BLaER1 treated with 17β-estradiol and CSF1 and Interleukin-3, amounts not matched to agents 10 nM and 100 nM (cell line): ENCODE measurements around the gene OPCML.

Source experiments
- H3K27ac ChIP-seq, 11 experiments: shearing (Covaris generic); formaldehyde crosslinking; 2 replicates each; pipeline ENCODE4 v1.8.1; 2022
- H3K27me3 ChIP-seq, 11 experiments: shearing (Covaris generic); formaldehyde crosslinking; 2 replicates each; pipeline ENCODE4 v1.8.1; 2022
- H3K36me3 ChIP-seq, 11 experiments: shearing (Covaris generic); formaldehyde crosslinking; 2 replicates each; pipeline ENCODE4 v1.8.1; 2022
- H3K4me1 ChIP-seq, 10 experiments: shearing (Covaris generic); formaldehyde crosslinking; 2 replicates each; pipeline ENCODE4 v1.8.1; 2022
- H3K4me2 ChIP-seq, 11 experiments: shearing (Covaris generic); formaldehyde crosslinking; 2 replicates each; pipeline ENCODE4 v1.8.1; 2022
- H3K4me3 ChIP-seq, 10 experiments: shearing (Covaris generic); formaldehyde crosslinking; 2 replicates each; pipeline ENCODE4 v1.8.1; 2022
- H3K9ac ChIP-seq, 11 experiments: shearing (Covaris generic); formaldehyde crosslinking; 2 replicates each; pipeline ENCODE4 v1.8.1; 2022
- H3K9me3 ChIP-seq, 11 experiments: shearing (Covaris generic); formaldehyde crosslinking; replicated peaks in 1 of 11; 2 replicates each; pipeline ENCODE4 v1.8.1; 2022
- H4K20me1 ChIP-seq, 11 experiments: shearing (Covaris generic); formaldehyde crosslinking; 2 replicates each; pipeline ENCODE4 v1.8.1; 2022
- Cebpa-rat ChIP-seq, 11 experiments: shearing (Covaris generic); IDR thresholded peaks; 2 replicates each; pipeline ENCODE4 v1.8.1; 2022

OPCML gene

DNA sequence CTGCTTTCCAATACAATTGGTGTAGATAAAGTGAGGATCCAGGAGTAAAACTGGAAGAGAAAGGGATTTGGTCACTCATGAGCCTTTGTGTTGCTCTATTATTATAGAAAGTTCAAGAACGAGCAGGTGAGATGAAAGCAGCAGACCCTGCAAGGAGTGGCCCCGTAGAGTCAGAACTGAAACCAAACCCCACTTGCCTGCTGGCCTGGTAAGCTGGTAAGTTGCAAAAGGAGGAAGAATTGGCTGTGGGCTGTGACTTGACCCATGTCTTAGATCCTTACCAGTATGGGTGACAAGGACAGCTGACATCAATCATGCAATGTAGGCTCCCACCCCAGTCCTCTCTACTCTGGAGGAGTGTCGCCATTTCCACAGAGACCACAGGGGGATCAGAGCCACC is 201.3 kb downstream of the OPCML start:
- Histone ChIP-seq H3K9me3 (0 out of 22 replicates have a peak, but pooled peaks cover 0 to under 1% (median 0%) of the 10 kb centered on the region in 11 experiments), H3K4me2 (no peak overlapping the region), H3K27me3 (no peaks in the 10 kb centered on the region), H3K36me3 (no peaks in the 10 kb centered on the region), H3K4me3 (no peak overlapping the region), H3K4me1 (no peaks in the 10 kb centered on the region), H3K27ac (no peak overlapping the region), H4K20me1 (no peaks in the 10 kb centered on the region), H3K9ac (no peak overlapping the region)
- TF ChIP-seq Cebpa-rat (IDR thresholded peaks at IDR 0.05) = no peak

DNA sequence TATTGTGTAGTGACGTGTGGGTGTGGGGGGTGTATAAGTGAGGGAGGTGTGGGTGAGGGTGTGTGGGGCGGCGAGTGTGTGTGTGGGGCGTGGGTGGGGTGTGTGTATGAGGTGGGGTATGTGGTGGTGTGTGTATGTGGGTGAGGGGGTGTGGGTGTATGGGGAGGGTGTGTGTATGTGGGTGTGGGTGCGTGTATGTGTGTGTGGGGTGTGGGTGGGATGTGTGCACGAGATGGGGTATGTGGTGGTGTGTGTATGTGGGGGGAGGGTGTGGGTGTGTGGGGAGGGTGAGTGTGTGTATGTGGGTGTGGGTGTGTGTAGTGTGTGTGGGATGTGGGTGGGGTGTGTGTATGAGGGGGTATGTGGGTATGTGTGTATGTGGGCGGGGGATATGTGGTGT is 205.5 kb downstream of the OPCML start:
- Histone ChIP-seq H3K9me3 (no peaks in the 10 kb centered on the region), H3K4me2 (no peak overlapping the region)
- no peak for TF ChIP-seq Cebpa-rat (IDR thresholded peaks at IDR 0.05)

DNA sequence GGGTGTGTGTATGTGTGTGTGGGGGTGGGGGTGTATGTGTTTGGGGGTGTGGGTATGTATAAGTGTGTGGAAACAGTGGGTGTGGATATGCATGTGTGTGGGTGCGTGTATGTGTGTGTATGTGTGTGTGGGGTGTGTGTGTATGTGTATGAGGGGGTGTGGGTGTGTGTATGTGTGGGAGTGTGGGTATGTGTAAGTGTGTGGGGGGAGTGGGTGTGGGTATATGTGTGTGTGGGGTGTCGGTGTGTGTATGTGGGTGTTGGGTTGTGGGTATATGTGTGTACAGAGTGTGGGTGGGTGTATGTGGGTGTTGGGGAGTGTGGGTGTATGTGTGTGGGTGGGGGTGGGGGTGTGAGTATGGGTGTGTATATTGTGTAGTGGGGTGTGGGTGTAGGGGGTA is 206.0 kb downstream of the OPCML start:
- H3K27ac ChIP-seq = no peak overlapping the region
- H3K9me3 ChIP-seq = no peaks in the 10 kb centered on the region
- H4K20me1 ChIP-seq = no peaks in the 10 kb centered on the region
- no peak overlapping the region for H3K4me3 ChIP-seq
- H3K4me2 ChIP-seq = no peak overlapping the region
- no peaks in the 10 kb centered on the region for H3K4me1 ChIP-seq
- H3K27me3 ChIP-seq = no peaks in the 10 kb centered on the region
- H3K36me3 ChIP-seq = no peaks in the 10 kb centered on the region
- no peak for TF ChIP-seq Cebpa-rat (IDR thresholded peaks at IDR 0.05)
- H3K9ac ChIP-seq = no peak overlapping the region

More for the DNA sequence above, 205.5 kb downstream of the OPCML start:
- Histone ChIP-seq H4K20me1 (no peaks in the 10 kb centered on the region), H3K27ac (no peak overlapping the region), H3K27me3 (no peaks in the 10 kb centered on the region), H3K9ac (no peak overlapping the region), H3K4me1 (no peaks in the 10 kb centered on the region), H3K4me3 (no peak overlapping the region), H3K36me3 (no peaks in the 10 kb centered on the region)

DNA sequence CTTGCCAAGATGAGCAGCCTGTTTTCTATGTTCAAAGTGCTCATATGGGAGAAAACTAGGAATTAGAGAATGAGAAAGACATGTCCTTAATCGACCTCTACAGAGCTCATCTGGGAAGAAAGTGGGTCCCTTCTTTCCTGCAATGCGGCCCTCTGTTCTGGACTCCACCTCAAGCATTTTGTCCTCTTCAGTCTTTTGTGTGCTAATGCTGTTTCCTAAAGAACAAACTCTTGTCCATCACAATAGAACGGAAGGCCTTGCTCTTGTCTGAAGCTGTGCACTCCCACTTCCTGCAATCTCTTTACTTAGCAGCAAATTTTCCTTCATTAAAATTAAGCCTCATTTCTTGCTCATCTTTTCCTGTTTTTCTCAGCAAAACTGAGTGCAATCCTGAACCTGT is 206.6 kb downstream of the OPCML start:
- H3K27me3 ChIP-seq = no peaks in the 10 kb centered on the region
- no peak overlapping the region for H3K4me2 ChIP-seq
- no peaks in the 10 kb centered on the region for H4K20me1 ChIP-seq
- no peaks in the 10 kb centered on the region for H3K4me1 ChIP-seq
- no peak overlapping the region for H3K4me3 ChIP-seq
- H3K36me3 ChIP-seq = no peaks in the 10 kb centered on the region
- TF ChIP-seq Cebpa-rat (IDR thresholded peaks at IDR 0.05) = no peak
- no peaks in the 10 kb centered on the region for H3K9me3 ChIP-seq
- no peak overlapping the region for H3K27ac ChIP-seq
- no peak overlapping the region for H3K9ac ChIP-seq

DNA sequence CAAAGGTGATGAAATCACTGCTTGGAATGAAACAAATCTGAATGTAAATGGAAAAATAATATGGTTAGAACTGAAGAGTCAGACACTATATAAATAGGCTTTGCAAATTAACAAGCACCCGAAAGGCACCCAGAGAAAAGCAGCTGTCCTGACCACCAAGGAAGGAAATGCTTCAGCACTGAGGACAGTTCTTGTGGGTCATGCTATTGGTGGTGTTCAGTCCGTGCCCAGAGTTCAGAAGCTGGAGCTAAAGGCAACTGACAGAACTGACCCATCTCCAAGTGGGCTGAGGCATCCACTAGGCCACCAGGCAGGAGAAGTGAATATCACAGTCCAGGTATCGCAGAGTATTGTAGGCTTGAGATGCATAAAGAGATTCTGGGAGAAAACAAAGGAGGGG is 208.9 kb downstream of the OPCML start:
- no peak overlapping the region for H3K9ac ChIP-seq
- no peak overlapping the region for H3K4me3 ChIP-seq
- no peak overlapping the region for H3K4me2 ChIP-seq
- H3K9me3 ChIP-seq = no peaks in the 10 kb centered on the region
- no peak for TF ChIP-seq Cebpa-rat (IDR thresholded peaks at IDR 0.05)
- H4K20me1 ChIP-seq = no peaks in the 10 kb centered on the region
- H3K27ac ChIP-seq = no peak overlapping the region
- no peaks in the 10 kb centered on the region for H3K27me3 ChIP-seq
- H3K36me3 ChIP-seq = no peaks in the 10 kb centered on the region
- no peaks in the 10 kb centered on the region for H3K4me1 ChIP-seq

DNA sequence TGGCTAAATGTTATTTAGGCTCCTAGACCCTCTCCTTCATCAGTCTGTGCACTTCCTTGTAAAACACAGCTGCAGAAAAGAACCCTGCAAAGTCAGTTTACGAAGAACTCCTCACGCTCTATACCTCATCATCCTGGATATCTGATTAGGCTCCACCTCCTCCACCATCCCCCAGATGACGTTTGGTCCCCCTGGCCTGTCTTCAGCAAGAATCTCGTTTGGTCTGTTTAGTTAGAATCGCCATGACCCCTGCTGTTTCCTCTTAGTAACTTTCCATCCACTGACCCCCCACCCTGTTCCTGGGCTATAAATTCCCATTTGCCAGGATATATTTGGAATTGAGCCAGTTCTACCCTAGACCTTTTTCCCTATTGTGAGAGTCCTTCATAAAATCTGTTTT is 214.1 kb downstream of the OPCML start:
- Histone ChIP-seq H3K36me3 (no peaks in the 10 kb centered on the region), H4K20me1 (no peaks in the 10 kb centered on the region), H3K27ac (no peak overlapping the region), H3K9ac (no peak overlapping the region), H3K4me1 (no peaks in the 10 kb centered on the region), H3K9me3 (no peaks in the 10 kb centered on the region), H3K27me3 (no peaks in the 10 kb centered on the region), H3K4me3 (no peak overlapping the region), H3K4me2 (no peak overlapping the region)
- no peak for TF ChIP-seq Cebpa-rat (IDR thresholded peaks at IDR 0.05)

DNA sequence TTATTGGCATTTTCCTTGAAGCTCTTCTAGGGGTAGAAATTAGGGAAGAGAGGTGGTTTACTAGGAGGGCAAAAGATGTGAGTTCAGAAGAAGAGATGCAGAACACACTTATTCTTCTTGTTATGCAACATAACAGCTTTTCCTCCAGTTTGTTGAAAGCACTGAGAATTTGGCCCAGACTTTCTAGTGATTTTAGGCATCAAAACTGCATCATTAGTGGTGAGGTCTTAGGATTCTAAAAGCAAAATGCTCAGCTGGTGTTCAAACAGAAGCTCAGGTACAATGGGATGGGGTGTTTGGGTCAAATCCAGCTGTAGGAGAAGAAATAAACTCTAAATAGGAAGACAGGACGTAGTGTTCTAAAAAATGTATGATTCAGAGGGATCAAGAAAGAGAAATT is 221.1 kb downstream of the OPCML start:
- H3K27me3 ChIP-seq = no peaks in the 10 kb centered on the region
- peaks cover 0 to 3% (median 0%) of the 10 kb centered on the region in 11 experiments; a peak in 1 of 22 replicates for H3K9me3 ChIP-seq
- H3K4me1 ChIP-seq = no peaks in the 10 kb centered on the region
- TF ChIP-seq Cebpa-rat (IDR thresholded peaks at IDR 0.05) = no peak
- H4K20me1 ChIP-seq = no peaks in the 10 kb centered on the region
- no peak overlapping the region for H3K4me3 ChIP-seq
- no peak overlapping the region for H3K27ac ChIP-seq
- H3K36me3 ChIP-seq = no peaks in the 10 kb centered on the region
- H3K4me2 ChIP-seq = no peak overlapping the region
- no peak overlapping the region for H3K9ac ChIP-seq

DNA sequence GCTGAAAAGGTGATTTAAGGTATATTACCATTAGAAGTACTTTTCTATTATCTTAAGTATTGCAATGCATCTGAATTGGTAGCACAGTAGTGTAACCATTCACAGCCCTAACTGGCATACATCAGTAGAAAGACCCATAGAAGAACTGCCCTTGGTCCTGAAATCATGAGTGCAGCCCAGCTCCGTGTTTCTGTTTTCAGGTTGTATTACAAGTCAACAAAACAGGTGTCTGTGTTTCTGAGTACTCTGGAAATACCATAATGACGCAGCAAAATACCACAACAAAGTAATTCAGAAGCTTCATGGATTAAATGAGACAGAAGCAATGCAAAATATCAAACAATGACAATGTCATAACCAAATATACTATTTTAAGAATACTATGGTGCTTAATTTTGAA is 226.3 kb downstream of the OPCML start:
- H3K27me3 ChIP-seq = no peaks in the 10 kb centered on the region

DNA sequence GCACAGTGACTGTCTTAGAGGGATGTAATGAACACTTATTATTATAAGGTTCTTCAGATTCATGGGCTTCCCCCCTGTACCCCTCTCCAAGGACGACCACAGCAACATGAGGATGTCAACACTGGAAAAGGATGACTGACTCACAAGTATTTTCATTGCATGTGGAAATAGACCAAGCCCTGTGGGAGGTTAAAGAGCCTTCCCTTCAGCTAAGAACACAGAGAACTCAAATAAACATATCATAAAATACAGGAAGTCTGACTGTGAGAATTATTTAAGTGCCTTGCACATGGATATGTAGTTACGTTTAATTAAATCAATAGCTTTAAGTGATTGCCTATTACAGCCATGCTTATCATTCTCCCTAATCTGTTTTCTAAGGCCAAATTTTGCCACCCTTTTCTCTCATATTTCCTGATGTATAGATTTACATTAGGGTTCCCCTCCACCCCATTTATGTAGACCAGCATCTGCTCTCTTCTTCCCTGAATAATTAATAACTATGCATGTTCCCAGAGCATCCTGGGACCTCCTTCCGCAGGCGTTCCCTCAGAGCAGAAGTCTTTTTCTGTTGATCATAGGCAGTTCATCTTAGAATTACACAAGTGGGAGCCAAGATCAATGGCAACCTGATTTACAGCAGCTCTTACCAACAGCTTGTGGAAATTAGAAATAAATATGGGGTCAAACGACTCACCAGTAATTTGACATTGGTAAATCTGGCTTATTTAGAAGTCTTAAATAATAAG is 226.9 kb downstream of the OPCML start:
- H3K4me1 ChIP-seq = no peaks in the 10 kb centered on the region
- H3K4me2 ChIP-seq = no peak overlapping the region
- H3K9me3 ChIP-seq = peaks cover 0 to 3% (median 0%) of the 10 kb centered on the region in 11 experiments; a peak in 1 of 22 replicates
- no peaks in the 10 kb centered on the region for H3K27me3 ChIP-seq
- H3K36me3 ChIP-seq = no peaks in the 10 kb centered on the region
- H3K9ac ChIP-seq = no peak overlapping the region
- H3K4me3 ChIP-seq = no peak overlapping the region
- H3K27ac ChIP-seq = no peak overlapping the region
- H4K20me1 ChIP-seq = no peaks in the 10 kb centered on the region
- no peak for TF ChIP-seq Cebpa-rat (IDR thresholded peaks at IDR 0.05)

More for the DNA sequence above, 226.3 kb downstream of the OPCML start:
- no peak overlapping the region for H3K9ac ChIP-seq
- no peaks in the 10 kb centered on the region for H4K20me1 ChIP-seq
- H3K4me2 ChIP-seq = no peak overlapping the region
- H3K4me3 ChIP-seq = no peak overlapping the region
- H3K4me1 ChIP-seq = no peaks in the 10 kb centered on the region
- no peaks in the 10 kb centered on the region for H3K36me3 ChIP-seq
- H3K27ac ChIP-seq = no peak overlapping the region
- peaks cover 0 to 3% (median 0%) of the 10 kb centered on the region in 11 experiments; a peak in 1 of 22 replicates for H3K9me3 ChIP-seq
- no peak for TF ChIP-seq Cebpa-rat (IDR thresholded peaks at IDR 0.05)

DNA sequence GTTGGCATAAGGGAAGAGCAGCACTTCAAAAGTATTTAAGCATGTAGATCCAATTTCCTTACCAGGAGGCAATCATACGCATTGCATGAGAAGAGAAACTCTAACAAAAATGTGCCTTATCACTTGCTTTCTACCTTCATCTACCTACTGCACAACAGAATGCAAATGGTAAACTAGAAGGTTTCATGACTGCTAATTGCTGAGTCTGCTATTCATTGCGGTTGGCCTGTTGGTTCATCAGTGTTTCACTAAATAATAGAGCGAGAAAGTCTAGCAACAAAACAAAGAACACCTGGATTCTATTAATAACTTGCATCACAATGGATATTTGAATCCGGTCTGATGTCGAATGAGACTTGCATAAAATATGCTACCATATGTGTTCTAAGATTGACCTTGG is 229.0 kb downstream of the OPCML start:
- Histone ChIP-seq H3K4me2 (no peak overlapping the region), H3K4me1 (no peaks in the 10 kb centered on the region), H3K4me3 (no peak overlapping the region), H3K27ac (no peak overlapping the region), H3K36me3 (no peaks in the 10 kb centered on the region), H4K20me1 (no peaks in the 10 kb centered on the region), H3K9me3 (peaks cover 0 to under 1% (median 0%) of the 10 kb centered on the region in 11 experiments; a peak in 1 of 22 replicates), H3K27me3 (no peaks in the 10 kb centered on the region), H3K9ac (no peak overlapping the region)
- no peak for TF ChIP-seq Cebpa-rat (IDR thresholded peaks at IDR 0.05)
